Measurements from ENCODE around the gene SRSF2. TPM values are rescaled to one million over a fixed set of nuclear protein-coding genes. Genes with fewer than 3 reads are reported as not detected.

The SRSF2 gene
- polyA plus RNA-seq, 2 of the 4 experiments (the other 2 are of a cell fraction), result 338 to 412 TPM

DNA sequence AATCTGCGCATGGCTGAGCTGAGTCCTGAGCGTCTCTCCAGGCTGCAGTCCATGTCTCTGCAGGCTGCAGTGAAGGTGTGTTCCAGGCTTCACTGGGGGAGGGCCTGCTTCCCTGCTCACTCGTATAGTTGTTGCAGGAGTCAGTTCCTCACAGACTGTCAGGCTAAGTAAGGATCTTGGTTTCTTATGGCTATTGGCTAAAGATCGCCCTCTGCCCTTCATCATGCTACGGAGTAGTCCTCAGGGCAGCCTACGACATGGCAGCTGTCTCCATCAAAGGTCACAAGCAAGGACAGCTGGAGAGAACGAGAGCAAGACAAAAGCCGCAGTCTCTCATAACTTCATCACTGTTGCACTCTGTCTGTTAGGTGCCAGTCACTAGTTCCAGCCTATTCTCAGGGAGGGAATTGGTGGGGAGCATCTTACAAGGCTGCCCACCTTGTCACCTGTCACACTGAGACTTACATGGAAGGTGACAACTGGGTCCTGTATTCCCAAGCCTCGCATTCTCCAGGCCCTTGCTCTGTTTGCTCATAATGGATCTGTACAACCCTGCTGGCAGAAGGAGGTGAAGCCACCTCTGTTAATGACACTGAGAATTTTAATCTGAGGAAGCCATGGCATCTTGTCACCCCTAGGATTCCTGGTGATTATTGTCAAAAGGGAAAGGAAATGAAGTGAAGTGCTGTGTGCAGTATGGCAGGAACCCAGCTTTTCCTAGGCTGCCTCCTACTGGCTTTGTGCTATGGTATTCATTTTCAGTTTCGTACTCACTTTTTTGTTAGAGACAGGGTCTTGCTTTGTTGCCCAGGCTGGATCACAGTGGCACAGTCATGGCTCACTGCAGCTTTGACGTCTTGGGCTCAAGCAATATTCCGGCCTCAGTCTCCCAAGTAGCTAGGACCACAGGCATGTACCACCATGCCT is 44.2 kb upstream of the SRSF2 start:
- DNase-seq (ENCODE audit: low read depth in 1 of 2, low spot score in 1 of 2) (no peak), ATAC-seq (peak; percentile 57 to 59), FAIRE-seq (no peak)
- Histone ChIP-seq H3K4me1 (no peaks in the 10 kb centered on the region), H3K4me2 (no peak overlapping the region), H3K4me3 (no peak overlapping the region), H3K9me3 (no peaks in the 10 kb centered on the region), H3K27ac (no peak overlapping the region)
- TF ChIP-seq, protein P1, sequence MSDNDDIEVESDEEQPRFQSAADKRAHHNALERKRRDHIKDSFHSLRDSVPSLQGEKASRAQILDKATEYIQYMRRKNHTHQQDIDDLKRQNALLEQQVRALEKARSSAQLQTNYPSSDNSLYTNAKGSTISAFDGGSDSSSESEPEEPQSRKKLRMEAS (IDR thresholded peaks at IDR 0.05), result no peak
- no peak for TF ChIP-seq BHLHE40 (IDR thresholded peaks at IDR 0.05; ENCODE audit: low read depth, low read length)
- TF ChIP-seq ESRRA (IDR thresholded peaks at IDR 0.05; ENCODE audit: borderline replicate concordance, low read length), result no peak
- no peak for TF ChIP-seq RARB (CRISPR knock-in tag; IDR thresholded peaks at IDR 0.05)
- no peak for TF ChIP-seq HOXB5 (CRISPR knock-in tag; IDR thresholded peaks at IDR 0.05)
- TF ChIP-seq PHF8 (IDR thresholded peaks at IDR 0.05; ENCODE audit: borderline replicate concordance, low read depth), result no peak
- TF ChIP-seq HDAC2 (IDR thresholded peaks at IDR 0.05), result no peak
- TF ChIP-seq RNF2 (IDR thresholded peaks at IDR 0.05; ENCODE audit: borderline replicate concordance, low read depth), result no peak
- TF ChIP-seq CBX2 (IDR thresholded peaks at IDR 0.05; ENCODE audit: borderline replicate concordance, low read depth), result no peak
- TF ChIP-seq MYC (IDR thresholded peaks at IDR 0.05; ENCODE audit: borderline replicate concordance, low read length), result no peak
- TF ChIP-seq CHD4 (IDR thresholded peaks at IDR 0.05; ENCODE audit: borderline replicate concordance), result no peak
- TF ChIP-seq POLR2AphosphoS2 (conservative IDR thresholded peaks at IDR 0.05; ENCODE audit: low read length), result no peak
- TF ChIP-seq RCOR1 (IDR thresholded peaks at IDR 0.05; ENCODE audit: low read depth, low read length), result no peak
- TF ChIP-seq RFX5 (IDR thresholded peaks at IDR 0.05), result no peak
- TF ChIP-seq ZC3H11A (IDR thresholded peaks at IDR 0.05), result no peak
- TF ChIP-seq, protein P2, sequence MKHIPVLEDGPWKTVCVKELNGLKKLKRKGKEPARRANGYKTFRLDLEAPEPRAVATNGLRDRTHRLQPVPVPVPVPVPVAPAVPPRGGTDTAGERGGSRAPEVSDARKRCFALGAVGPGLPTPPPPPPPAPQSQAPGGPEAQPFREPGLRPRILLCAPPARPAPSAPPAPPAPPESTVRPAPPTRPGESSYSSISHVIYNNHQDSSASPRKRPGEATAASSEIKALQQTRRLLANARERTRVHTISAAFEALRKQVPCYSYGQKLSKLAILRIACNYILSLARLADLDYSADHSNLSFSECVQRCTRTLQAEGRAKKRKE (CRISPR knock-in tag; IDR thresholded peaks at IDR 0.05; ENCODE audit: low read depth), result no peak
- TF ChIP-seq TFCP2L1 (CRISPR knock-in tag; IDR thresholded peaks at IDR 0.05), result no peak
- no peak for TF ChIP-seq NFE2L2 (conservative IDR thresholded peaks at IDR 0.05; ENCODE audit: low read length)
- no peak for TF ChIP-seq MAZ (IDR thresholded peaks at IDR 0.05; ENCODE audit: borderline replicate concordance, low read depth, low read length)
- no peak for TF ChIP-seq ZSCAN20 (CRISPR knock-in tag; IDR thresholded peaks at IDR 0.05)
- WGBS (ENCODE audit: missing lambda C conversion rate), result 80% methylated on average over 12 of the region's 12 CpGs
- ChIA-PET POLR2A (no interaction called here), CTCF (interaction anchor here (0.5 to 2.1 kb wide), 13 partner anchors 9 to 307 kb away, joined by 3 to 9 read pairs (median 3); no protein-coding TSS in a partner anchor)

DNA sequence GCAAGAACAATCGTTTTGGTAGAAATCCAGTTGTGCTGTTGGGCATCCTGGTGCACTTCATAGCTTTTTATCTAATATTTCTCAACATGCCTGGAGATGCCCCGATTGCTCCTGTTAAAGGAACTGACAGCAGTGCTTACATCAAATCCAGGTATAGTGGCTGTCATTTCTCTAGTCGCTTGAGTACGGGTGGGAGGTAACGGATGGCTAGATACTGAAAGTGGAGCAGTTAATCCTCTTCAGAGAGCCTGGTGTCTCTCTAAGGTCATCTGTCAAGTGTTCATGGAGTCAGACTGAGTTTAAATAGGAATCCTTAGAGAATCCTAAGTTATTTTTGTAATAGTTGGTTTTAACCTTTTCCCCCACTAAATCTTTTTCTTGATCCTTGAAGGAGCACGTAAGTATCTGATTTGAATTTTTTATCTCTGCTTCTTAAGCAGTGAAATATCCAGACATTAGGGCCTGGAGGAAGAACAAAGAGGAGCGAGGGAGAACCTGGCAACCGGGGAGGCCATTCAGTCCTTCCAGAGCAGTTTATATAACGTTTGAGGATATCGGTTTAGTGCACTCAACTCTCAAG is 38.0 kb upstream of the SRSF2 start:
- peaks cover 6% of the 10 kb centered on the region; the same call in 2 of the 3 replicates for H3K4me1 ChIP-seq
- ATAC-seq (no peak), DNase-seq (ENCODE audit: low read depth in 1 of 2, low spot score in 1 of 2) (no peak), FAIRE-seq (no peak)
- 86% methylated on average over 10 of the region's 10 CpGs for WGBS (ENCODE audit: missing lambda C conversion rate)
- CTCF ChIA-PET, result interaction anchor here (1.1 kb wide), 1 partner anchor 291 kb away, joined by 4 read pairs; no protein-coding TSS in a partner anchor
- TF ChIP-seq SREBF2 (IDR thresholded peaks at IDR 0.05), result no peak
- no peak for TF ChIP-seq CBX2 (IDR thresholded peaks at IDR 0.05; ENCODE audit: borderline replicate concordance, low read depth)
- TF ChIP-seq, protein P3, sequence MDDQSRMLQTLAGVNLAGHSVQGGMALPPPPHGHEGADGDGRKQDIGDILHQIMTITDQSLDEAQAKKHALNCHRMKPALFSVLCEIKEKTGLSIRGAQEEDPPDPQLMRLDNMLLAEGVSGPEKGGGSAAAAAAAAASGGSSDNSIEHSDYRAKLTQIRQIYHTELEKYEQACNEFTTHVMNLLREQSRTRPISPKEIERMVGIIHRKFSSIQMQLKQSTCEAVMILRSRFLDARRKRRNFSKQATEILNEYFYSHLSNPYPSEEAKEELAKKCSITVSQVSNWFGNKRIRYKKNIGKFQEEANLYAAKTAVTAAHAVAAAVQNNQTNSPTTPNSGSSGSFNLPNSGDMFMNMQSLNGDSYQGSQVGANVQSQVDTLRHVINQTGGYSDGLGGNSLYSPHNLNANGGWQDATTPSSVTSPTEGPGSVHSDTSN (IDR thresholded peaks at IDR 0.05), result no peak
- no peak for TF ChIP-seq FOSL2 (IDR thresholded peaks at IDR 0.05)
- TF ChIP-seq FOSL2 (CRISPR knock-in tag; IDR thresholded peaks at IDR 0.05), result no peak
- TF ChIP-seq MAZ (IDR thresholded peaks at IDR 0.05; ENCODE audit: borderline replicate concordance, low read depth, low read length), result no peak
- TF ChIP-seq KDM1A (IDR thresholded peaks at IDR 0.05; ENCODE audit: low read depth), result no peak
- TF ChIP-seq, protein P2 (CRISPR knock-in tag; IDR thresholded peaks at IDR 0.05; ENCODE audit: low read depth), result no peak
- TF ChIP-seq, protein P4, sequence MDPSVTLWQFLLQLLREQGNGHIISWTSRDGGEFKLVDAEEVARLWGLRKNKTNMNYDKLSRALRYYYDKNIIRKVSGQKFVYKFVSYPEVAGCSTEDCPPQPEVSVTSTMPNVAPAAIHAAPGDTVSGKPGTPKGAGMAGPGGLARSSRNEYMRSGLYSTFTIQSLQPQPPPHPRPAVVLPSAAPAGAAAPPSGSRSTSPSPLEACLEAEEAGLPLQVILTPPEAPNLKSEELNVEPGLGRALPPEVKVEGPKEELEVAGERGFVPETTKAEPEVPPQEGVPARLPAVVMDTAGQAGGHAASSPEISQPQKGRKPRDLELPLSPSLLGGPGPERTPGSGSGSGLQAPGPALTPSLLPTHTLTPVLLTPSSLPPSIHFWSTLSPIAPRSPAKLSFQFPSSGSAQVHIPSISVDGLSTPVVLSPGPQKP (IDR thresholded peaks at IDR 0.05; ENCODE audit: low read depth, low read length), result no peak
- TF ChIP-seq HOXB13 (CRISPR knock-in tag; IDR thresholded peaks at IDR 0.05; ENCODE audit: low read depth), result no peak
- TF ChIP-seq CEBPB (IDR thresholded peaks at IDR 0.05), result no peak
- TF ChIP-seq NPAS2 (CRISPR knock-in tag; IDR thresholded peaks at IDR 0.05; ENCODE audit: borderline replicate concordance), result no peak
- H3K4me2 ChIP-seq, result no peak overlapping the region
- no peak overlapping the region for H3K27ac ChIP-seq
- H3K4me3 ChIP-seq, result no peak overlapping the region
- H3K9me3 ChIP-seq, result no peaks in the 10 kb centered on the region
- POLR2A ChIA-PET, result no interaction called here
